ENCODE data around the gene AMPD1. TPM values are rescaled to one million over a fixed set of nuclear protein-coding genes. Genes with fewer than 3 reads are reported as not detected.

AMPD1 gene
- total RNA-seq, 1 experiment from 2014 or later: not detected

- no peak overlapping the region for H2BK5ac ChIP-seq (ENCODE audit: insufficient read length, low read length)
- no peaks in the 10 kb centered on the region for H4K20me1 ChIP-seq (ENCODE audit: control insufficient read depth, insufficient read depth, insufficient read length)
- DNase-seq: no peak
- H3K27ac Mint-ChIP-seq: no peak overlapping the region
- no peak overlapping the region for H3K4me2 ChIP-seq (ENCODE audit: insufficient read depth, insufficient read length, low read length)
- H3K27me3 Mint-ChIP-seq (ENCODE audit: low read depth): peaks cover 38% of the 10 kb centered on the region
- H2BK120ac ChIP-seq (ENCODE audit: low read depth, low read length, poor library complexity, severe bottlenecking): no peak overlapping the region
- no peaks in the 10 kb centered on the region for H3K4me1 Mint-ChIP-seq
- H2BK15ac ChIP-seq (ENCODE audit: low read depth, low read length): no peak overlapping the region
- no peak overlapping the region for H3K18ac ChIP-seq (ENCODE audit: insufficient read length, low read depth, low read length)
- H3K23me2 ChIP-seq (ENCODE audit: insufficient read length, low read depth, low read length, poor library complexity, severe bottlenecking): no peaks in the 10 kb centered on the region
- H2AK5ac ChIP-seq (ENCODE audit: insufficient read length, low read length): no peak overlapping the region
- no peaks in the 10 kb centered on the region for H3K79me1 ChIP-seq (ENCODE audit: insufficient read depth, low read depth, low read length, poor library complexity, severe bottlenecking)
- no peak overlapping the region for H3K4me3 Mint-ChIP-seq
- H2AFZ ChIP-seq (ENCODE audit: low read length): no peak overlapping the region
- H3K9me3 ChIP-seq (ENCODE audit: control insufficient read depth, low read depth, low read length): no peaks in the 10 kb centered on the region
- no peak overlapping the region for H3K9ac ChIP-seq (ENCODE audit: extremely low read depth, insufficient read length, low read length)
- H2BK20ac ChIP-seq (ENCODE audit: low read depth, low read length, poor library complexity, severe bottlenecking): no peak overlapping the region
- no peak overlapping the region for H3T11ph ChIP-seq (ENCODE audit: low read length)
- no peak overlapping the region for H3K4ac ChIP-seq (ENCODE audit: low read depth, low read length)
- no peaks in the 10 kb centered on the region for H3K4me1 ChIP-seq (ENCODE audit: insufficient read depth, low read length)
- no peak overlapping the region for H4K8ac ChIP-seq (replicated peaks; ENCODE audit: insufficient read length, low read depth, low read length)
- no peaks in the 10 kb centered on the region for H3K36me3 Mint-ChIP-seq (ENCODE audit: insufficient read depth in 1 of 3, low read depth in 3 of 3)
- H4K91ac ChIP-seq (ENCODE audit: insufficient read length, low read depth, low read length): no peak overlapping the region
- no peak overlapping the region for H3K27ac ChIP-seq (ENCODE audit: insufficient read length, low read depth, low read length)
- no peak overlapping the region for H3K56ac ChIP-seq (ENCODE audit: insufficient read length, low read depth, low read length)
- no peak overlapping the region for H4K5ac ChIP-seq (ENCODE audit: insufficient read length, low read depth, low read length)
- no peak overlapping the region for H3K14ac ChIP-seq (ENCODE audit: insufficient read depth, low read length)
- H3K9me3 Mint-ChIP-seq: no peaks in the 10 kb centered on the region
- no peak for TF ChIP-seq CTCF (conservative IDR thresholded peaks at IDR 0.05)
- no peaks in the 10 kb centered on the region for H3K27me3 ChIP-seq (ENCODE audit: insufficient read depth, low read length)
- no CpG with 5 or more reads among the region's 5 CpGs for WGBS (ENCODE audit: extremely low coverage, insufficient read length, low lambda C conversion rate)
- H3K23ac ChIP-seq (ENCODE audit: insufficient read length, low read depth, low read length): no peak overlapping the region
- H3K79me2 ChIP-seq (ENCODE audit: insufficient read depth, low read length): no peaks in the 10 kb centered on the region
- H2BK12ac ChIP-seq (ENCODE audit: insufficient read length, low read depth, low read length): no peak overlapping the region
These were observed 17.7 kb downstream of the AMPD1 start for GRCh38 chr1:114677691-114678090.
